Kidney (tissue), 14 donors: ENCODE measurements around the gene MAN2C1. TPM values are rescaled to one million over a fixed set of nuclear protein-coding genes. Genes with fewer than 3 reads are reported as not detected.

Experiments
- DNase-seq, 5 donors: peaks; one replicate each; pipeline ENCODE4 v3.0.0-alpha.2; 2013 to 2020
- FAIRE-seq: peaks from 2 replicates; lab custom pipeline; 2012; peaks lifted over from hg19 to GRCh38; lab: Jason Lieb, UNC
- H3K27ac ChIP-seq, 2 donors: one replicate each; pipeline ENCODE4 v1.7.0; 2013; ENCODE audit warnings: low read depth in 2 of 2, low read length in 2 of 2, inconsistent platforms in 1 of 2
- H3K27me3 ChIP-seq: one replicate; pipeline ENCODE4 v1.7.1; 2013; ENCODE audit warnings: low read length, inconsistent platforms; ENCODE audit not compliant: control insufficient read depth, insufficient read depth
- H3K36me3 ChIP-seq, 3 donors: one replicate each; pipeline versions ENCODE4 v1.7.0 to v1.7.1; 2013; ENCODE audit warnings: low read length in 3 of 3, control low read depth in 1 of 3, inconsistent platforms in 1 of 3; ENCODE audit not compliant: insufficient read depth in 3 of 3, control insufficient read depth in 2 of 3
- H3K4me1 ChIP-seq, 3 donors: one replicate each; pipeline versions ENCODE4 v1.7.0 to v1.7.1; 2013; ENCODE audit warnings: low read length in 3 of 3, inconsistent platforms in 1 of 3, low read depth in 1 of 3; ENCODE audit not compliant: control insufficient read depth in 2 of 3, insufficient read depth in 2 of 3
- H3K4me3 ChIP-seq, 3 donors: one replicate each; pipeline versions ENCODE4 v1.7.0 to v1.8.1; 2013; ENCODE audit warnings: low read length in 3 of 3, control low read depth in 1 of 3, inconsistent platforms in 1 of 3
- H3K9ac ChIP-seq, 3 donors: one replicate each; pipeline versions ENCODE4 v1.7.0 to v1.7.1; 2013; ENCODE audit warnings: low read length in 3 of 3, control low read depth in 1 of 3, inconsistent platforms in 1 of 3
- H3K9me3 ChIP-seq, 3 donors: one replicate each; pipeline versions ENCODE4 v1.7.0 to v1.7.1; 2013; ENCODE audit warnings: low read length in 3 of 3, control low read depth in 1 of 3, inconsistent platforms in 1 of 3; ENCODE audit not compliant: control insufficient read depth in 2 of 3, insufficient read depth in 1 of 3
- CTCF ChIP-seq: IDR thresholded peaks from 3 replicates; pipeline ENCODE4 v1.5.1; 2012; ENCODE audit warnings: mild to moderate bottlenecking, moderate library complexity, borderline replicate concordance; ENCODE audit not compliant: insufficient read depth; ENCODE audit errors: extremely low read depth
- intact Hi-C: fragments of 100-400 bp; cut with DNase I; formaldehyde crosslinking; loops from one replicate; pipeline ENCODE4 v1.11.1; 2022
- polyA plus RNA-seq: library from polyadenylated mRNA; stranded (reverse); fragments of 350-450 nt; fragmentation: Illumina TruSeq; extraction: RNeasy Lipid Tissue Mini Kit (QIAGEN cat#74804); gene quantifications from one replicate; pipeline ENCODE4 v1.2.3, GENCODE V29; 2014; ENCODE audit warnings: low read depth, low replicate concordance; ENCODE audit not compliant: insufficient read depth
- total RNA-seq: library from RNA; stranded (reverse); fragmentation: NEBNext Ultra II Directional; extraction: Animal tissue kit (Norgen Biotek cat#: 25700); gene quantifications from one replicate; pipeline ENCODE4 v1.2.1, GENCODE V29; 2021
- donor health status: control.
- donor health status: control.
- donor health status: control.
- donor health status: control.
- donor health status: control.
- donor health status: DM: yes; HTN: yes; CAD: no.
- donor health status: Normal renal cell carcinoma (clear cell type).

The MAN2C1 gene
- total and polyA plus RNA-seq, 2 donors from 2014 or later = 126 to 246 TPM

GRCh38 chr15:75329571-75329970 lies 38.8 kb downstream of the MAN2C1 start:
- H3K4me1 ChIP-seq = no peaks in the 10 kb centered on the region
- H3K4me3 ChIP-seq = no peak overlapping the region
- no peaks in the 10 kb centered on the region for H3K9me3 ChIP-seq
- H3K36me3 ChIP-seq = no peaks in the 10 kb centered on the region
- H3K27me3 ChIP-seq = no peaks in the 10 kb centered on the region
- FAIRE-seq = no peak
- H3K27ac ChIP-seq = no peak overlapping the region
- peak in 1 of 5 donors; percentile 30 for DNase-seq
- no peak overlapping the region for H3K9ac ChIP-seq
- TF ChIP-seq CTCF = no peak
- intact Hi-C loops = no loop called here

DNA sequence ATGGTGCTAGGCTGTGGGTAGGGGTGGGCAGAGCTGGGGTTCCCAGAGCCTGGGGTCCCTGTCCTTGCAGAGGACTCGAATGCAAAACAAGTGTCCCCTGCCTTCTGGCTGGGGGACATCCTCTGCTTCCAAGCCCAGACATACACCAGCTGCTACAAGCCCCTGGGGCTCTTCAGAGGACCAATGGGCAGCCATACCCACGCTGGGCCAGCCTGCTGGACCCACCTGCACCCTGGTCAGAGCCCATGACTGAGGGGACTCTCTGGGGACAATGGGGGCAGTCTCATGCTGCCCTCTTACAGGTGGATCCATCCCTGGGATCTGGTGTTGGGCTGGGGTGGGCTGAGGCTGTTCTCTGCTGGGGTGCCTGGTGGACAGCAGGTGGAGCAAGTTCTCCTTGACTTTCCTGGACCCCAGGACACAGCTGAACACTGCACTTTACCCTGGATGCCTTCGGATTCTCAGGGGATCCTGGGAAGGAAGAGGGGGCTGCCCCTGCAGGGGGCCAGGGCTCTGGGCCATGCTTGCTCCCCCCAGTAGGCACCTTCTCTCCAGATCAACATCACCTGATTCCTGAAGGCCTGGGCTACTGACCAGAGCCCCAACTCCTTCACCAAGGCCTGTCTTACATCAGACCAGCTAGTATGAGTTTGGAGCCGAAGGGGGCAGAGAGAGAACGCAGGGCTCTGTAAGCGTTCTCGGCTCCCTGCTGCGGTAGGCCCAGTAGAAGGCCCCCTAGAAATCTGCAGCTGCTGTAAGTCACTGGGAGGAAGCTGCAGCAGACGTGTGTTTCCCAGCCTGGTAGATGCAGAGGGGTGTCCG lies 39.7 kb downstream of the MAN2C1 start:
- intact Hi-C loops = no loop called here
- H3K27me3 ChIP-seq = no peaks in the 10 kb centered on the region
- no peak for TF ChIP-seq CTCF
- H3K27ac ChIP-seq = no peak overlapping the region
- FAIRE-seq (no peak), DNase-seq (peak in 1 of 5 donors; percentile 40)
- H3K4me1 ChIP-seq = no peaks in the 10 kb centered on the region
- H3K4me3 ChIP-seq = no peak overlapping the region
- H3K36me3 ChIP-seq = no peaks in the 10 kb centered on the region
- H3K9ac ChIP-seq = no peak overlapping the region
- no peaks in the 10 kb centered on the region for H3K9me3 ChIP-seq

- Histone ChIP-seq H3K27ac (no peak overlapping the region), H3K9me3 (no peaks in the 10 kb centered on the region), H3K4me1 (no peaks in the 10 kb centered on the region), H3K9ac (no peak overlapping the region), H3K27me3 (no peaks in the 10 kb centered on the region), H3K36me3 (no peaks in the 10 kb centered on the region), H3K4me3 (no peak overlapping the region)
- intact Hi-C loops = no loop called here
- no peak for TF ChIP-seq CTCF
- DNase-seq (peak in 1 of 5 donors; percentile 35), FAIRE-seq (no peak)
Observed at GRCh38 chr15:75327491-75327890, 40.9 kb downstream of the MAN2C1 start.
